ACC112 (cell line): ENCODE results near the gene PLEKHD1.

Experiments
- H2AFZ ChIP-seq: fragments of 200-600 bp; sonication (generic); one replicate; pipeline ENCODE4 v1.6.0; 2017; ENCODE audit warnings: antibody characterized with exemption, low read length; ENCODE audit not compliant: unreplicated experiment
- H3K27ac ChIP-seq: fragments of 200-600 bp; sonication (generic); 2 replicates; pipeline ENCODE4 v1.5.1; 2014; ENCODE audit warnings: low read depth, mild to moderate bottlenecking, antibody characterized with exemption, low read length, moderate library complexity
- H3K27me3 ChIP-seq: fragments of 200-600 bp; sonication (generic); 2 replicates; pipeline ENCODE4 v1.6.1; 2014; ENCODE audit warnings: mild to moderate bottlenecking, antibody characterized with exemption, low read length, moderate library complexity, mixed read lengths; ENCODE audit not compliant: insufficient read depth
- H3K36me3 ChIP-seq: fragments of 200-600 bp; sonication (generic); 2 replicates; pipeline ENCODE4 v1.6.1; 2016; ENCODE audit warnings: mild to moderate bottlenecking, antibody characterized with exemption, low read length, moderate library complexity, mixed read lengths; ENCODE audit not compliant: insufficient read depth
- H3K4me1 ChIP-seq: fragments of 200-600 bp; sonication (generic); one replicate; pipeline ENCODE4 v1.6.1; 2016; ENCODE audit warnings: low read length, mixed read lengths; ENCODE audit not compliant: insufficient read depth, unreplicated experiment, control insufficient read depth
- H3K4me3 ChIP-seq: fragments of 200-600 bp; sonication (generic); 2 replicates; pipeline ENCODE4 v1.5.1; 2014; ENCODE audit warnings: mild to moderate bottlenecking, low read depth, low read length
- H3K79me2 ChIP-seq: fragments of 200-600 bp; sonication (generic); one replicate; pipeline ENCODE4 v1.6.0; 2016; ENCODE audit warnings: low read length; ENCODE audit not compliant: control insufficient read depth, unreplicated experiment, insufficient read depth

Gene PLEKHD1

DNA sequence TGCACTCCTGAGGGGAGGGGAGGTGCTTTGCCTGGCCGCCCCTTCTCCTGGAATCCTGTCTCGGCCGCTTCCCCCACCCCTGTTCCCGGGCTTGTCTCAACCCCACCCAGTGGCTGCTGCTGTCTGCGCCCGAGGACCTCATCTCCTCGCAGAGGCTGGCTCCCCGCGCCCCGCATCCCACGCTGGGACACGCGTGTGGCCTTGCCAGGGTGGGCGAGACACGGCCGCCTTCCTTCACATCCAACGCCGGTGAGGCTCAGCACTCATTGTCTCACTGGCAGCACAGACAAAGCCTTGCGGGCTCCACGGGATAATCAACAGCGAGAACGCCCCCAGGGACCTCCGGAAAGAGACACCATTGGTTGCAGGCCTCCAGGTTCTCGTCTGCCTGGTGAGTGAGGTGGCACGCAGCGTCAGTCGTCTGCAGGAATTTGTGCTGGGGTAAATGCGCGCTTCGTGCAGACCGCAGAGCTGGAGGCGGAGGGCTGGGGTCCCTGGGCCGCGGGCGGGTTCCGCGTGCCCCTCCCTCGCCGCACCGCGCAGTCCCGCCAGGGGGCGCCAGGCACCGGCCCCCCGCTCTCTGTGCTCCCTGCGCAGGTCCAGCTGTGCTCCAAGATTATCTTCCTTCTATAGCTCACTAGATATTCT lies 63.3 kb downstream of the PLEKHD1 start:
- Histone ChIP-seq H3K27me3 (peaks cover 35% of the 10 kb centered on the region), H3K27ac (no peak overlapping the region), H3K36me3 (no peaks in the 10 kb centered on the region), H3K4me3 (no peak overlapping the region), H3K79me2 (no peaks in the 10 kb centered on the region), H3K4me1 (peaks cover 13% of the 10 kb centered on the region), H2AFZ (no peak overlapping the region)

DNA sequence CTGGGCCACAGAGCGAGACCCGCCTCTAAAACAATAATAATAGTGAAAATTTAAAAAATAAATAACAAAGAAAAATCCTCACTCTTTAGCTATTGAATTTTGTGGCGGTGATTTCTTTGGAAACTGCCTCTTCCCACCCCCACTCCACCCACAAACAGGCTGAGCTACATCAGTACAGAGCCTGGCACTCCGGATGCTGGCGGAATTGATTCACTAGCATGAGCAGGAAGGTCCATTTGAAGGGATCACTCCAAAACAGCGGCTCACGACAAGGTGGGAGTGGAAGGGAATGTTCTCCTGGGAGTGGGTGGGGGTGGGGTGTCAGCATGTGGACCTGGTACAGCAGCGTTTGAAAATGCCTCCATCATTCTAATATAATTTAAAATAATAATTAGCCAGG lies 64.0 kb downstream of the PLEKHD1 start:
- no peak overlapping the region for H3K4me3 ChIP-seq

DNA sequence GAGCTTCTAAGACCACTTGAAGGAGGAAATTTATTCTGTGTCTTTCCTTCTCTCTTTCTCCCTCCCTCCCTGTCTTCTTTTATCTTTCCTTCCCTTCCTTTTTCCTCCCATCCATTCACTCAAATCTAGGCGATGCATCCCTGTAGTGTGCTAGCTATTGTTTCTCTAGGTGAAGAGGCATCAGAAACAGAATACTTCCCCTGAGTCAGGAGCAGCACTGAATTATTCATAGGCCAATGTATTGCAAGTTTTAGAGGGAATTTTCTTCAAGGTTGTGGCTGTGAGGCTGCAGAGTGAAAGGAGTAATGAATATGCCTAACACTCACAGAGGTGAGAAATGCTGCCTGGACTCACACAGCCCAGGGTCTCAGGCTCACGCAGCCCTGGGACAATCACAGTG lies 67.0 kb downstream of the PLEKHD1 start:
- no peak overlapping the region for H3K27ac ChIP-seq

More for the DNA sequence above, 64.0 kb downstream of the PLEKHD1 start:
- Histone ChIP-seq H3K27ac (no peak overlapping the region), H3K79me2 (no peaks in the 10 kb centered on the region), H3K36me3 (no peaks in the 10 kb centered on the region), H3K27me3 (peaks cover 37% of the 10 kb centered on the region), H2AFZ (no peak overlapping the region), H3K4me1 (peaks cover 9% of the 10 kb centered on the region)

DNA sequence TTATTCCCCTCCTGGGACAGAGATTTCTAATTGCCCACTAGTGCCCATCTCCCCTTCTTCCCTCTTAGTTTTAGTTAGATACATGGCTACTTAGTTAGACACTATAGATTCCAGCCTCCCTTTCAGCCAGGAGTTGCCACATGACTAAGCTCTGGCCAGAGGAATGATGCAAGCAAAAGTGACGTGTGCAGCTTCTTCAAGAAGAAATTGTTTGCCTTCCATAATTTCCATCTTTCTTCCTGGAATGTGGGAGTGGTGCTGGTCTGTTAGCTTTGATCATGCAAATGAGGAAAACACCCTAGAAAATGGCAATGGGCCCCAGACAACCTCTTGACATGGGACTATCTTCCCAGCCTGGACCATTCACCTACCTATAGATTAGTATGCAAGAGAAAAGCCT lies 68.7 kb downstream of the PLEKHD1 start:
- Histone ChIP-seq H3K27me3 (peaks cover 75% of the 10 kb centered on the region), H3K36me3 (no peaks in the 10 kb centered on the region), H3K4me1 (peaks cover 2% of the 10 kb centered on the region), H3K27ac (no peak overlapping the region), H2AFZ (no peak overlapping the region), H3K79me2 (no peaks in the 10 kb centered on the region), H3K4me3 (no peak overlapping the region)

More for the DNA sequence above, 67.0 kb downstream of the PLEKHD1 start:
- Histone ChIP-seq H3K36me3 (no peaks in the 10 kb centered on the region), H2AFZ (no peak overlapping the region), H3K79me2 (no peaks in the 10 kb centered on the region), H3K27me3 (peaks cover 62% of the 10 kb centered on the region), H3K4me1 (peaks cover 2% of the 10 kb centered on the region), H3K4me3 (no peak overlapping the region)

DNA sequence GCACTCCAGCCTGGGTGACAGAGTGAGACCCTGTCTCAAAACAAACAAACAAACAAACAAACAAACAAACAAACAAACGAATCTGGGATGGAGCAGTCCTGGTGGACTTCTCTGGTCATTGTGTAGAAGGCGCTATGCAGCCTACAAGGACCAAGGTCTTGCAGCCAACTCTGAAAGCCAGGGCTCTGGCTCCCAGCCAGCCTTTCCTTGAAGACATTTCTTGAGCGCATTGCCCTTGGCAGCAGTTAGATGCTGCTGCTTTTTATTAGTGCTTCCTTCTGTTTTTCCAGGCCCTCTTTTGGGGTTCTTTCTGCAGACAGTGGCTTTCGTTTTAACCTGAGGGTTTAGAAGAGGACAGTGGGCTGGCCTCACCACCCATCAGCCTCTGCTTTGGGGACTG lies 70.0 kb downstream of the PLEKHD1 start:
- Histone ChIP-seq H2AFZ (no peak overlapping the region), H3K4me1 (peaks cover 2% of the 10 kb centered on the region), H3K79me2 (no peaks in the 10 kb centered on the region), H3K27me3 (peaks cover 79% of the 10 kb centered on the region), H3K27ac (no peak overlapping the region), H3K36me3 (no peaks in the 10 kb centered on the region), H3K4me3 (no peak overlapping the region)

DNA sequence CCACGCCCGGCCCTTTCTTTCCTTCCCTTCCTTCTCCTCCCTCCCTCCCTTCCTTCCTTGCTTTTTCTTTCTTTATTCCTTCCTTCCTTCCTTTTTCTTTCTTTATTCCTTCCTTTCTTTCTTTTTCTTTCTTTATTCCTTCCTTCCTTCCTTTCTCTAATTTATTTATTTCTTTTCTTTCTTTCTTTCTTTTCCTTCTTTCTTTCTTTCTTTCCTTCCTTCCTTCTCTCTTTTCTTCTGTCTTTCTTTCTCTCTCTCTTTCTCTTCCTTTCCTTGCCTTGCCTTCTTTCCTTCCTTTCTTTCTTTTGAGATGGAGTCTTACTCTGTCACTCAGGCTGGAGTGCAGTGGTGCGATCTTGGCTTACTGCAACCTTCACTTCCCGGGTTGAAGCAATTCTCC lies 74.2 kb downstream of the PLEKHD1 start:
- Histone ChIP-seq H3K27ac (no peak overlapping the region), H3K27me3 (peaks cover 92% of the 10 kb centered on the region), H2AFZ (no peak overlapping the region), H3K79me2 (no peaks in the 10 kb centered on the region), H3K36me3 (no peaks in the 10 kb centered on the region), H3K4me1 (no peaks in the 10 kb centered on the region), H3K4me3 (no peak overlapping the region)

DNA sequence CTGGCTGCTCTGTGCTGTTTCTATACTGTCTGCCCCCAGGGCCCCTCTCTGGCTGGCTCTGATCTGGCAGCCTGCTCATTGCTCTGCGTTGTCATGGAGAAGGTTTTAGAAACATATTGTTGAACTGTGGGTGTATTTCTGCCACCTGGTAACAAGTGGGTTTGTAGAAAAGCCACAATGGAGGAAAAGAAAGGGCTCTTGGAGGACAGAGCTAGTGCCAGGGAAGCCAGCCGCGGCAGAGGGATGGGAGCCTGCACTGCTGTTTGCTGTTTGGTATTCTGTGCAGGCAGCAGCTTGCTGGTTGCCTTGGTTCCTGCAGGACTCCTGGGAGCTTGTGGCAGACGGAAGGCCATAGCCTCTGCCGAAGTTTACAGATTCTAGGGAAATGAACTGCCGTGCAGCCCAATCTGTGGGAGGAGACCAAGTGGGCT lies 75.1 kb downstream of the PLEKHD1 start:
- H3K27ac ChIP-seq, result no peak overlapping the region
- no peak overlapping the region for H3K4me3 ChIP-seq
- H3K4me1 ChIP-seq, result no peaks in the 10 kb centered on the region
- no peaks in the 10 kb centered on the region for H3K36me3 ChIP-seq
- no peaks in the 10 kb centered on the region for H3K79me2 ChIP-seq
- no peak overlapping the region for H2AFZ ChIP-seq
- H3K27me3 ChIP-seq, result peaks cover 96% of the 10 kb centered on the region

DNA sequence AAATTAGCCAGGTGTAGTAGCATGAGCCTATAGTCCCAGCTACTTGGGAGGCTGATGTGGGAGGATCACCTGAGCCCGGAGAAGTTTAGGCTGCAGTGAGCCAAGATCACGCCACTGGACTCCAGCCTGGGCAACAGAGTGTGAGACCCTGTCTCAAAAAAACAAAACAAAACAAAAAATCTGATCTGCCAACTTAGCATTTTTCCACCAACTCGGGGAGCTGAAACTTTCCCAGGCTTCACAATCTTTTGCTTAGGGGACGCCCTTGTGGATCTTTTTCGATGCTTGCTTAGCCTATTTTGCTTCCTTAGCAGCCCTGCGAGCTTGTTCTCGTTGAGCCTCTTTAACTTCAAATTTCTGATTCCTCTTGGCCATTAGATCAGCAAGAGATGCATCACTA lies 76.3 kb downstream of the PLEKHD1 start:
- Histone ChIP-seq H2AFZ (no peak overlapping the region), H3K79me2 (no peaks in the 10 kb centered on the region), H3K4me3 (no peak overlapping the region), H3K4me1 (no peaks in the 10 kb centered on the region), H3K36me3 (no peaks in the 10 kb centered on the region), H3K27me3 (peaks cover 96% of the 10 kb centered on the region), H3K27ac (no peak overlapping the region)

DNA sequence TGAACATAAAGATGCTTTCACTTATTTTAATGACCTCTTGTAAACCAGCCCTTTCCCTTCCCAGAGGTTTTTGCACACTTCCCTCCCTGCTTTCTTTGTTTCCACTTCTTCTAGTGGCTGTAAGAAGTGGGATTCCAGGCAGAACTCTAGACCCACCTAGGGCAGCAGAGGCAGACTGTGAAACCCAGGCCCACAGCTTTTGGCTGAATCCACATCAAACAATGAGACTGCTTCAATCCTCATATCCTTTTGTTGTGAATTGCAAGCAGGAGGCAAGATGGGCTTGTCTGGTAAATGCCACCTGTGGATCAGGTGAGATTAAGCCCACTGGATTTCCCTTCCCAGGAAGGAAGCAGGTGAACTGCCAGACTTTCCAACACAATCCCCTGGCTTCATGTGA lies 77.4 kb downstream of the PLEKHD1 start:
- no peaks in the 10 kb centered on the region for H3K79me2 ChIP-seq
- H3K4me3 ChIP-seq, result no peak overlapping the region
- H2AFZ ChIP-seq, result no peak overlapping the region
- no peaks in the 10 kb centered on the region for H3K4me1 ChIP-seq
- H3K27me3 ChIP-seq, result peaks cover 96% of the 10 kb centered on the region
- H3K36me3 ChIP-seq, result no peaks in the 10 kb centered on the region
- no peak overlapping the region for H3K27ac ChIP-seq

DNA sequence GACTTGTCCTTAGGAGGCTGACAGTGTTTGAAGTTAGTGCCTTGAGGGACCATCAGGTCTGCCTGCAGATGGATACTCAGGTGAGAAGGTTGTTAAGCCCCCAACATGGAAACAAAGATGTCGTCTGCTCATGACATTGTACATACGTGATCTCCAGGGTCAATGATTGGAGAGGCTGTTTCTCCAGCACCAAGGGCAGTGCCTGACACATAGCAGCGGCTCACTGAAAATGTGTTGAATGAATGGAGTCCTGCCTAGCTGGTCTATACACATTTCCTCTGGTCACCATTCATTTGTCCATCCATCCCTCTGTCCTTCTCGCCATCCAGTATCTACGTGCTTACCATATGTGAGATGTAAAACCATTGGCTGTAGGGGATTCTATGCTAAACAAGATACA lies 83.0 kb downstream of the PLEKHD1 start:
- H3K79me2 ChIP-seq, result no peaks in the 10 kb centered on the region
- no peak overlapping the region for H3K27ac ChIP-seq
- no peaks in the 10 kb centered on the region for H3K4me1 ChIP-seq
- H3K4me3 ChIP-seq, result no peak overlapping the region
- H3K36me3 ChIP-seq, result no peaks in the 10 kb centered on the region
- no peak overlapping the region for H2AFZ ChIP-seq
- H3K27me3 ChIP-seq, result peaks cover 98% of the 10 kb centered on the region

DNA sequence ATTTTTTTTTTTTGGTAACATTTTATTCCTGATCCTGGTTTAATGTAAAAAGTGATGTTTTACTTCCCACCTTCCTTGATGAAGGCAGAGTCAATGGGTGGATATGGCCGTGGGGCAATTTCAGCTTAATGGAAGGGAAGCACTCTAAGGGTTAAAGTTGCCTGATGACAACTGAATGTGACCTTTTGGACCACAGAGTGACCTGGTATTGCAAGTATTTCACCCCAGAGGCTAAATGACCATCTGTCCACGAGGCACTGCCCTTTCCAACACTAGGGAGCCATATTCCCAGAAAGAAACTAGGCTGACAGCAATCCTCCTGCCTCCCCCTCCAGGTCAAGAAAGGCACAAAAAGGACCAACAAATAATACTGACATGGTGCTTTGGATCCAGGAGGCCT lies 85.3 kb downstream of the PLEKHD1 start:
- Histone ChIP-seq H3K4me3 (no peak overlapping the region), H3K27ac (no peak overlapping the region), H2AFZ (no peak overlapping the region), H3K27me3 (peaks cover 98% of the 10 kb centered on the region), H3K79me2 (no peaks in the 10 kb centered on the region), H3K4me1 (no peaks in the 10 kb centered on the region), H3K36me3 (no peaks in the 10 kb centered on the region)
